ENCODE data around the gene BCAS1.

DNA sequence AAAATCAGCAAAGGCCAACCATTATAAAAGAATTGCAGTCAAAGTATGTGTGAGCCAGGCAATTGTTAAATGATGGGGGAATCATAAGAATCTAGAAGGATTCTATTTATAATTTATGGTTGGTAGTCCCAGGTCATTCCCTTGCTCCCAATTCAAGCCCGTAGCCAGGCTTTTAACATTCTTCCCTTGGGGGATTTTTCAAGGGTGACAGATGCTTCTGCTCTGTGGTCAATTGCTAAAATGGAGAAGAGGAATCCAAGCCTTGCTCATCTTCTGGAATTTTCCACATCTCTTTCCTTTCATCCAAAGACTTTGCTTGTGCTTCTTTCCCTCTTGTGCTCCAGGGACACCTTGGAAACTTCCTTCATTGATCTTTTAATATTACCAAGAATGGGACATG is 18.0 kb upstream of the BCAS1 start:
- TF ChIP-seq CTCF (IDR thresholded peaks at IDR 0.05; ENCODE audit: borderline replicate concordance, extremely low read depth, low read length, poor library complexity, severe bottlenecking) (no peak), EZH2 (IDR thresholded peaks at IDR 0.05; ENCODE audit: borderline replicate concordance, low read depth, low read length, severe bottlenecking) (no peak)

Data from DND-41 (cell line).